Stimulated activated CD8-positive, alpha-beta memory T cell treated with anti-CD3 and anti-CD28 coated beads, Interleukin-12 subunit alpha, Interleukin-12 subunit beta, amount 100 ng/mL, for 1 hour (primary cell): ENCODE results near the gene MRTFB.

Source experiments
- DNase-seq: peaks from one replicate; pipeline ENCODE4 v3.0.0-alpha.2; 2020; ENCODE audit warnings: low read depth

MRTFB gene

DNA sequence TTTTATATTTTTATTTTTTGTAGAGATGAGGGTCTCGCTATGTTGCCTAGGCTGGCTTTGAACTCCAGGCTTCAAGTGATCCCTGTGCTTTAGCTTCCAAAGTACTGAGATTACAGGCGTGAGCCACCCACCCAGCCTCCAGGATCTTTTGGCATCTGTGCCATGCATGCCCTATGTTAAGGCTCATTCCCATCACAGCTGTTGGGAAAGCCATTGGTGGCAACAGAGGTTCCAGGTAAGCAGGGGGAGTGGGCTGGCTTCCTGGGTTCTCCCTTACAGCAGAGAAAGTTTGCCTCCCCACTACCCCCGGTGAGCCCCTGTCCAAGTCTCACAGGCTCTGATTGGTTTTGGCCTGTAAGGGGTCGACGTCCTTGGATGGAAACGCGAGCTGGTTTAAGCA is 8.9 kb upstream of the MRTFB start:
- DNase-seq: no peak

- DNase-seq: no peak
Observed at GRCh38 chr16:14063618-14064581, 7.2 kb upstream of the MRTFB start.

DNA sequence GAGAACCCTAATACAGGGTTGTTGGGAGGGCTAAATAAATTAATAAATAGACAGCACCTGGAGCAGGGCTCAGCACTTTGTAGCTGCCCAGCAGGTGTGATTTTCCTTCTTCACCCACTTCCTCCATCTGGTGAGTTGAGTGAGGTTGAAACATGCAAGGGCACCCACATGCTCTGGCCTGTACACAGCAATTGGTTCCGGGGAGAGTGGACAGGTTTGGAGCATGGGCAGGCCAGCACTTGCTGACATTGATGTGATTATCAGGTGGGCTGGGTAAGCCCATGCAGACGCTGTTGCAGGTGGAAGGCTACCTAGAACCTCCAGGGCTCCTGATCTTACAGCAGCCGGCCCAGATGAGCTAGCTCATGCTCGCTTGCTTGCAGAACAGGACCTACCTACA is 1.3 kb upstream of the MRTFB start:
- DNase-seq: no peak

DNA sequence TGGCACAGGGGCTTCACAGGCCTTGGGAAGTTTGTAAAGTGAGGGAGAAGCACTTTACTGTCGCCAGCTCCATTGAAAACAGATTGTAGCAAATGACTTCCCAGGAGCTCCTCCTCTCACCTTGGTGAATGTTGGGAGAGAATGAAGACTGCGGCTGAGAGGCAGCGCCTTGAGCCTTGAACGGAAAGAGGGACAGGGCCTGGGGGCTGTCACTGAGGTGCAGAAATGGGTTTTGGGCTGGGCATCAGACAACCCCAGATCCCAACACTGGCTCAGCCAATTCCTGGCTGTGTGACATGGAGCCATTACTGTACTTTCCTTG is 603 bp upstream of the MRTFB start:
- no peak for DNase-seq

- no peak for DNase-seq
Observed at GRCh38 chr16:14071576-14072271, 605 bp downstream of the MRTFB start.

DNA sequence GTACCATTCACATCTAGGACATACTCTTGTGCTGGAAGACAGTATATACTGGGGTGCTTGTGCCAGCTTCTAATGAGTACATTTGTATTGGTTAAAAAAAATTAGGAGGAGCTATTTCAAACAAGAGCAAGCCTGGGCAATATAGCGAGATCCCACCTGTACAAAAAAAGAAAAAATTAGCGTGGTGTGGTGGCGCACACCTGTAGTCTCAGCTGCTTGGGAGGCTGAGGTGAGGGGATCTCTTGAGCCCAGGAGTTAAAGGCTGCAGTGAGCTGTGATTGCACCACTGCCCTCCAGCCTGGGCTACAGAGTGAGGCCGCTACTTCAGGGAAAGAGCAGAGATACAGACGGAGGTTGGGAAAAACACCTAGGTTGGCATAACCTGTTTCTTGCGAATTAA is 1.2 kb downstream of the MRTFB start:
- no peak for DNase-seq

GRCh38 chr16:14074544-14074943 is 3.4 kb downstream of the MRTFB start:
- DNase-seq: no peak

GRCh38 chr16:14077918-14078317 is 6.8 kb downstream of the MRTFB start:
- DNase-seq: no peak

- DNase-seq: no peak
Observed at GRCh38 chr16:14086477-14086876, 15.4 kb downstream of the MRTFB start.

DNA sequence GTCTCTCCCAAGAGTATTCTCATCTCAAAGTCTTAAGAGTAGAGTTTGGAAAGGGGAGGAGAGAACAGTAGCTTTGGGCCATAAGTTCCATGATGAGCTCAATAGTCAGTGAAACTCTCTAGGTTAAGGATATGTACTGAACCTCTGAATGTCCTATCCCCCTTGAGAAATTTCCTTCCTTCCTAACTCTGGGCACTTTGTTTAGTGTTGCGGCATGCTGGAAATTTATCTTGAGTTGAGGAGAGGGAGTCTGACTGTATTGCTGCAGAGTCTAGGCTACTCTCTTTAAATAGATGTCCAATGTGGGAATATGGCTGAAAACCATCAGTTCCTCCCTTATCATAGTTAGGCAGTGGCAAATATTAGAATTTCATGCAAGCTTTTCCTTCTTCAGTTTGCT is 16.1 kb downstream of the MRTFB start:
- no peak for DNase-seq

DNA sequence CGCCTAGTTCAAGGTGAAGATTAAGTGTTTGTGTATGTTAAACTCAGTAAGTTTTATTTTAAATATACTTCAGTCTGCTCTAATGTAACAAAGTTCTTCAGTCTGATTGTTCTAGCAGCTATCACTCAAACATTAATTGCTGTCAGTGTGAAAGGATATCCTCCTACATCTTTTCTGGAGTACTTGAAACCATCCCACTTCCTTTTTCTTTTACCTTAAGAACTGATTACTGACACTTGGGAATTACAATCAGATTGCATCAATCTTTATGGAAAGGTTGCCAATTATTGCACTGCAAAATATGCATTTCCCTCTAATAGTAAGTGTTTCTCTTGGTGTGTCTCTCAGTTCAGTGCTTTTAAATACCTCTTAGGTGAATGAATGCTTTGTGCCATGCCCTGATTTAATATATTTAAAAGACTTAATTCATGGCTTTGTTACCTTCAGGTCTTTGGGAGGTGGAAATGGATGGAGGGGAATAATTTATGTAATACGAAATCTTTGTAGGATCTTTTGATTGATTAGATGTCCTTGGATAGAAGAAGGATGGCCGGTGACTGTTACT is 16.6 kb downstream of the MRTFB start:
- no peak for DNase-seq

GRCh38 chr16:14088155-14088753 is 17.1 kb downstream of the MRTFB start:
- DNase-seq: no peak

GRCh38 chr16:14089283-14089823 is 18.2 kb downstream of the MRTFB start:
- DNase-seq: no peak

DNA sequence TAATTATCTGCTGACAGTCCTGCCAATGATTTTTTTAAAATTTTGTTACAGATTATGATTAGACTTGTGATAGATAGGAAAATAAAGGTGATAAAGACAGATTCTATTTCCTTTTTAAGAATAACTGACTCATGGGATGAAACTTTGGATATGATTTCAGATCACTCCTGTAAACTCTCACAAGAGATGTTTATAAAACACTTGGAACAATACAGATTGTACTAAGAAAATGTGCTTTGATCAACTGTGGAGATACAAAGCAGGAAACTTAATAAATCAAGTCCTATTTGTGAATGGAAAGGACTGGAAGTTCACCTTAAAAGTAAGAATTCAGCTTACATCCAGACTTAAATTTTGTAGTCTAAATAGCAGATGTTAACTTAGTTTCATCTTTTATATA is 21.4 kb downstream of the MRTFB start:
- DNase-seq: no peak

DNA sequence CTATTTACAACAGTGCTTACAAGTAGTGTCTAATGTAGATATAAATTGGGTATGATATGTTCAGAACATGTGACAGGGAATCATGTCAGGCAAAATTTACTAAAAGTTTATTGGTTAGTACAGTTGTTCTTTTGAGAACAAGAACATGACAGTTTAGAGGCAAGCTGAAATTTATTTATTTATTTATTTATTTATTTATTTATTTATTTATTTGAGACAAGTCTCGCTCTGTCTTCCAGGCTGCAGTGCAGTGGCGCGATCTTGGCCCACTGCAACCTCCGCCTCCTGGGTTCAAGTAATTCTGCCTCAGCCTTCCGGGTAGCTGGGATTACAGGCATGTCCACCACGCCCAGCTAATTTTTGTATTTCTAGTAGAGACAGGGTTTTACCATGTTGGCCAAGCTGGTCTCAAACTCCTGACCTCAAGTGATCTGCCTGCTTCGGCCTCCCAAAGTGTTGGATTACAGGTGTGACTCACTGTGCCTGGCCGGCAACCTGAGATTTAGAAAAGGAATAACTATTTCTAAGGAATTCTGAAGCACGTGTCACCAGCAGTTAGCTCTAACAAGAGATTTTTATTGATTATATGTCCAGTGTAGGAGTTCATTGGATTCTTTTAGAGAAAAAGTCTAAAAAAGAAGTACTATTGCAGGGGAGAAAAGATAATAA is 24.9 kb downstream of the MRTFB start:
- no peak for DNase-seq

GRCh38 chr16:14097182-14097959 is 26.3 kb downstream of the MRTFB start:
- no peak for DNase-seq

- no peak for DNase-seq
Observed at GRCh38 chr16:14098081-14098480, 27.0 kb downstream of the MRTFB start.

DNA sequence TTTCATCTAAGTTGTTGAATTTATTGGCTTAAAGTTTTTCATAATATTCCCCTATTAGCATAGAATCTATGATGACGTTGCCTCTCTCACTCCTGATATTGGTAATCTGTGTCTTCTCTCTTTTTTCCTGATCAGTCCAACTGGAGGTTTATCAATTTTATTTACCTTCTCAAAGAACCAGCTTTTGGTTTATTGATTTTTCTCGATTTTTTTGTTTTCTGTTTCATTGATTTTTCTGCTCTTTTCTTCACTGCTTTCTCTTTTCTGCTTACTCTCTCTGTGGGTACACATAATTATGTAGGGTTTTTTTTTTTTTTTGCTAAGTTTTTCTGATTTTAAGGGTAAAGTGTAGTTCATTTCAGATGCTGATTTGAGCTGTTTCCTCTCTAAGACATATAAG is 29.7 kb downstream of the MRTFB start:
- DNase-seq: no peak

- no peak for DNase-seq
Observed at GRCh38 chr16:14101415-14101814, 30.3 kb downstream of the MRTFB start.

- DNase-seq: no peak
Observed at GRCh38 chr16:14102925-14103720, 32.0 kb downstream of the MRTFB start.
